ENCODE measurements around the gene VTN.

DNA sequence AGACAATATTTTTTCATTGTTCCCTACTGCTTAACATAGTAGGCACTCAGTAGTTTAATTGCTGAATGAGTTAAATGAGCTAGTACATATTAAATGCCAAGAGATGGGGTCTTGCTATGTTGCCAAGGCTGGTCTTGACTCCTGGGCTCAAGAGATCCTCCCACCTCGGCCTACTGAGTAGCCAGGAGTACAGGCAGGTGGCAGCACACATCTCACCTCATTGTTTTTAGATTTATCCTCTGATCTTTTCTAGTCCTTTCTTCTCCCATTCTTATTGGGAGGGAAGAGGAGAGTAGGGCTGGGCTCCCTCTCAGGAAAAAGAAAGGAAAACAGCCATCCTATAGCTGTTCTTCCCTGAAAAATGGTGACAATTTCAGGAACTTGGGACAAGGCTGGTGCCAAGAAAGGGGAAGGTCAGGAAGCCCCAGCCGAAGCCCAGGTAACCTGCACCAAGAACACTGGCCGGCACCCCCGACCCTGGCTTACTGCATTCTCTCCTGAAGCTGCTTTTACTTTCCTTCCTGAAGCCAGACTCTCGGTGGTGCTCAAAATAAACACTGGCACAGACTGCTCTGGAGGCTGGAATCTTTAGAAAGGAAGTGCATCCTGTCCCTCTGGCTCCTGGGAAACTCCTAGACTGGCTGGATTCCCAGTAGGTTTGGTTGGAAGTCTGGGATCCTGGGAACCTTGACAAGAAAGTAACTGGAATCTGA, 31.9 kb downstream of the VTN start:
- TF ChIP-seq POLR2A (IDR thresholded peaks at IDR 0.05; ENCODE audit: low read depth, low read length) (no peak), POLR2AphosphoS5 (IDR thresholded peaks at IDR 0.05; ENCODE audit: low read depth, low read length) (no peak)
